ACHN (cell line): ENCODE measurements around the gene FOXP1.

Source experiments
- DNase-seq: peaks from one replicate; pipeline ENCODE4 v3.0.0-alpha.2; 2015
- in situ Hi-C: cut with HindIII; loops from 2 replicates; pipeline ENCODE4 v1.10.0; 2017; ENCODE audit warnings: low sequenced_read_pairs, low pct_ligation_motif_present, low pct_unique_long_range_greater_than_20kb

FOXP1 gene

GRCh38 chr3:71255498-71255897, 328.0 kb downstream of the FOXP1 start:
- in situ Hi-C loops, result no loop called here
- DNase-seq, result no peak

DNA sequence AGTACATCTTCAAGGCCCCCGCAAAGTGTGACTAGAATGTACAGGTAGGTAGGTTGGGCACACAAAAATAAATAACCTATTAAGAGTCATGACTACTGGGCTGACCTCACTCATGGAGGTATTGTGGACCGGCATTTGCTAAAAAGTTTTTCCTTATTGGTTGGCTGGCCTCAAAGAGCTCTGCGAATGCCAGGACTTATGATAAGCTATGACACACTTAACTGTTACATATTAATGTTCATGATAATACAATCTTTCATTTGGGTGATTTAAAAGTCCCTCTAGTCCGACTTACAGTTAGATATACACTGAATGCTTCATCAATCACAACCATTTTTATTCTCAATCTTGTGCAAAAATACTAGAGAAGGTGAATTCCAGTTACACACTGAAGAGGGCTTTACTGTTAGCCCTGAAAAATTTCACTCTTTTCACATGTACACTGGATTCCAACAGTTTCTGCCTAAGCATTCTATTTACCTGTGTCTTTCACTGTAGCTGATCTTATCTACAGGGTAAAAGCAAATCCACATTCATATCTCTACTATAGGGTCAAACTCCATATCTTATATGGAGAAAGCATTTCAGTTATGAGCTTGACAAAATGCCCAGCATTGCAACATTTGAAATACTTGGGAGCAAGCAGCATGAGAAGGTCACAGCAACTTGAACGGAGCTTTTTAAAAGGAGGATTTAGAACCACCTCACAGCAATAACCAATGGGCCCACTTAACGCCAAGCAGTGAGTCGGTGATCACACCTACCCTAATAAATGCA, 329.1 kb downstream of the FOXP1 start:
- in situ Hi-C loops, result no loop called here
- peak; percentile 57 for DNase-seq

- in situ Hi-C loops, result no loop called here
- DNase-seq, result no peak
These were observed 330.4 kb downstream of the FOXP1 start for GRCh38 chr3:71253169-71253568.

DNA sequence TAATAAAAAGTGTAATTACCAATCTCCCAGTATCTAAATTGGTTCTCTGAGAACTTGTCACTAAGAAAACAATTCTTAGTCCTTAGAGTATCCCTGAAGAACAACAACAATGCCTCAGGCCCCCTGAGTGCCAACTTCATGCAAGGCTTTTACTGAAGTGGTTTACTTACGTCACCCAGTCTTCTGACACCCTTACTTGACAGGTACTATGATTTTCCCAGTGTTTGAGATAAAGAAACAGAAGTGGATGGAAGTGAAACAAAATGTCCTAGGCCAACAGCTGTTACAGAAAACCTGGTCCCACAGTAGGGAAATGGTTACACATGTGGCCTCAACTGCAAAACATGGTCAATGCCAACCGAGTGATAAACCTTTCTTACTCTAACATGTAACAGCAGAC, 331.1 kb downstream of the FOXP1 start:
- in situ Hi-C loops, result no loop called here
- no peak for DNase-seq

DNA sequence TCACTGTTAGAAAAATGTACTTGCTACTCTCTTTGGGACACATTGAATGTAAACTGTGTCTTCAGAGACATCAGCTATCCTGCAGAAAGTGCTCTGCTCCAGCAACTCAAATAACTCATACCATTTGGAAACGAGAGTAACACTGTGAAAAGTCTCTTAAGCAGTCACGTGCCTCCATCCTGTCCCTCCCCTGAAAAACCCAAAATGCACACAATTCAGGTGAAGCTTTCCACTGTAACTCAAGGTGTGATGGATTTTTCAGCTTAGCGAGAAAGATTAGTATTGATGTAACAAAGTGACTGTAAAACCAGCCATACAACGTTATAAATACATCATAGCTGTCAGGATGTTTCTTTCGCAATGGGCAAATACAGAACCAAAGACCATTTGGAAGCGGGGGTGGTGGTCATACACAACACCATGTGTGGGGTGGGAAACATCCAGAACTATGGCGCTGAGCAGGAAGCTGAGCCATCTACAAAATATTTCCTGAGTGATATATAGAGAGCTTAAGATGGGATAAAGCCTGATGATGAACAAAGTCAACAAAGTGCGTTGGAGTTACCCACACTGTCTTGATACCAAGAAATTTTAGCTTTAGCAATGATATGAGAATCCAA, 332.3 kb downstream of the FOXP1 start:
- in situ Hi-C loops, result no loop called here
- no peak for DNase-seq

GRCh38 chr3:71250026-71250425, 333.5 kb downstream of the FOXP1 start:
- in situ Hi-C loops, result no loop called here
- no peak for DNase-seq

DNA sequence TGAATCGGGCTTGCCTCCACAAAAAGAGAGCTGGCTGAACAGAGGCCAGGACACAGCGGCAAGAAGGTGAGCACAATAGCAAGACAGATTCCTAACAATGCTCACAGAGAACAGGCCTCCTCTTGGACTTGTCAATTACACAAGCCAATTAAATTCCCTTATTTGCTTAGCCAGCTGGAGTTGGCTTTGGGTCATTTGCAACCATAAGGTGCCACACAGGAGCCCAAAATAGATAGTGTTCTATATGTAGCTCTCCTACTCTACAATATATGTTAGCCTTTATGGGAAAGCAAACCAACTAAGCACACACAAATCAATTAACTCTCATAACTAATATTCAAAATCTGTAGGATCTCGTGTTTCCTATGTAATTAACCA, 335.6 kb downstream of the FOXP1 start:
- in situ Hi-C loops, result no loop called here
- DNase-seq, result no peak

- in situ Hi-C loops, result no loop called here
- peak; percentile 66 for DNase-seq
These were observed 336.1 kb downstream of the FOXP1 start for GRCh38 chr3:71247221-71247957.

DNA sequence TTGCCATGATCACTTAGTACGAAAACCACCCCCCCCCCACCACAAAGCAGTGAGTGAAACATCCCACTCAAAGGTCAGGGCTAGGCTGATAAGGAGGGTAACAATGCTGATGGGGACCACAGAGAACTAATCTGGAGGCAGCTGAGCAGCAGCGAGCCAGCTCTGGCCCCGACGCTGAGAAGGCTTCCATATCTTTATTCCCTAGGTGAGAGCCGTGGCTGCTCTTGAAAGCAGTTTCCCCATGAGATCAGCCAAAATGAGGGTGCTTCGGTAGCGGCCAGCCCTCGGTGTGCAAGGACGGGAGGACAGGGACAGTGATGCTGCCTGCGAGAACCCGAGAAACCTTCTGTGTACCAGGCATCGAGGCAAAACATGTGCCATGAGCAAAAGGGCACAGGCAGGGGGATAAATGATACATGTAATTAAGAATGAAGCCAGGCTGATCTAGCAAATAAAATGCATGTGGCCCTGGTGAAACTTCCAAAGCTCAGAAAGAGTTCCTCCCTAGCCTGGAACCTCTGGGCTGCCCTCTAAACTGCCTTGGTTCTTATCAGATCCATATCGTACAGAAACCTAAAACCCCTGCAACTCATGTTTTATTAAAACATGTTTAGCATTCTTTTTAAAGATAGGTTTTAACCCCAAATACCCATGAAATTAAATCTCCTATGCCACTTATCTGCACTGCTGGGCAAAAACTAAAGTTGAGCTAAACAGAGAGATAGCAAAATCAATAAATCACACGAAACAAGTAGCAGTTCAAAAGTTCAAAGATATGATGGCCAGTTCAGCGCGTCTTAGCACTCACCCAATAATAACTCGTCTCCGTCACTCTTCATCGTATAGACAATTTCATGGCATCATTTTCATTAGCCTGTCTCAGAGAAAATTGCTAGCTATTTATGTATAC, 337.3 kb downstream of the FOXP1 start:
- in situ Hi-C loops, result no loop called here
- no peak for DNase-seq

- in situ Hi-C loops, result no loop called here
- no peak for DNase-seq
These were observed 338.6 kb downstream of the FOXP1 start for GRCh38 chr3:71244826-71245488.

GRCh38 chr3:71244153-71244825, 339.2 kb downstream of the FOXP1 start:
- in situ Hi-C loops, result no loop called here
- DNase-seq, result no peak

DNA sequence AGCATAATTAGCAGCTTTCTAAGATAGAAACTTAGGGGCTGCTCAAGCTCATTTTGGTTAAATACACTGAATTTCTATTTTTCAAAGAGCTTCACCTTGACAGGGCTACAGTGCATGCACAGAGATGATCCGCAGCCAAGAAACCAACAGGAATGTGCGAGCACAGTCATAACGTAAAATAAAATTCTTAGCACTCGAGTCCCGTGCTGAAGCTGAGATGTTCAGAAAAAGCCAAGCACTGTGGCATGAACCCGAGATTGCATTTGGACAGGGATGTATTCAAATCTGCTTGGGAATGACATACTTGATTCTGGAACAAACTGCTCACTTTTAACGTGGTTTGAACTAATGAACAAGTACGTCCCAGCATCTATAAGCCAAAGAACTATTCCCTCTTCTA, 340.3 kb downstream of the FOXP1 start:
- DNase-seq, result no peak
- in situ Hi-C loops, result no loop called here

- in situ Hi-C loops, result no loop called here
These were observed 341.5 kb downstream of the FOXP1 start for GRCh38 chr3:71241981-71242560.

GRCh38 chr3:71241246-71241901, 342.2 kb downstream of the FOXP1 start:
- in situ Hi-C loops, result no loop called here
- no peak for DNase-seq

More at GRCh38 chr3:71241981-71242560, 341.5 kb downstream of the FOXP1 start:
- no peak for DNase-seq

- DNase-seq, result no peak
- in situ Hi-C loops, result no loop called here
These were observed 343.5 kb downstream of the FOXP1 start for GRCh38 chr3:71240034-71240433.

- in situ Hi-C loops, result no loop called here
- no peak for DNase-seq
These were observed 345.2 kb downstream of the FOXP1 start for GRCh38 chr3:71238355-71238757.

DNA sequence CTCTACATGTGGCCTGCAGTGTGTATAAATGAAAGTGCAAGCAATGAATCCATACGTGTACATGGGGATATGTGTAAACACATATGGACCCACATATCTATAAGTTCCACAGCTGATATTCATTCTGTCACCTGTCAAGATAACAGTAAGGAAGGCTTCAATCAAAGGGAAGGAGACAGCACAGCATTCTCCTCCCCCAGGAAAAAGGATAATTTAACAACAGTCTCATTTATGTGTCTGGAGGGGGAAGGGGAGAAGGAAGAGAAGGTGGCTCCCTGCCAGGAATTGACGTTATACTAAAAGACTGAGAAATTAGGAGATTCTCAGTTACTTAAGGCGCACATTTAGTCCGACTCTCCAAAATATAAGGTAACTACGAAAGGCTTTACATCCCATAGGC, 345.9 kb downstream of the FOXP1 start:
- in situ Hi-C loops, result no loop called here
- no peak for DNase-seq
